ENCODE data around the gene UMAD1.

GRCh38 chr7:7647495-7648036 is 7.0 kb downstream of the UMAD1 start:
- TF ChIP-seq GATA2 (IDR thresholded peaks at IDR 0.05; ENCODE audit: low read depth, low read length), result no peak
- TF ChIP-seq GATA3 (IDR thresholded peaks at IDR 0.05; ENCODE audit: low read depth, low read length), result no peak

All from SH-SY5Y (cell line).